KMS-11 (cell line): Measurements from ENCODE around the gene KLHDC8B.

Experiments used
- H2AFZ ChIP-seq: fragments of 200-600 bp; sonication (generic); 2 replicates; pipeline ENCODE4 v1.6.1; 2016; ENCODE audit warnings: antibody characterized with exemption, mixed run types, low read depth
- H3K27ac ChIP-seq: fragments of 200-600 bp; sonication (generic); 2 replicates; pipeline ENCODE4 v1.6.1; 2016; ENCODE audit warnings: mild to moderate bottlenecking, mixed run types
- H3K27me3 ChIP-seq: fragments of 200-600 bp; sonication (generic); 2 replicates; pipeline ENCODE4 v1.6.1; 2017; ENCODE audit warnings: mild to moderate bottlenecking, low read depth, mixed run types, moderate library complexity; ENCODE audit not compliant: insufficient read depth
- H3K36me3 ChIP-seq: fragments of 200-600 bp; sonication (generic); 2 replicates; pipeline ENCODE4 v1.6.1; 2017; ENCODE audit warnings: mild to moderate bottlenecking, mixed run types; ENCODE audit not compliant: insufficient read depth
- H3K4me1 ChIP-seq: fragments of 200-600 bp; sonication (generic); 2 replicates; pipeline ENCODE4 v1.6.1; 2016; ENCODE audit warnings: mild to moderate bottlenecking, low read depth, mixed run types; ENCODE audit not compliant: poor library complexity, severe bottlenecking
- H3K4me2 ChIP-seq: fragments of 200-600 bp; sonication (generic); 2 replicates; pipeline ENCODE4 v1.7.0; 2016; ENCODE audit warnings: mild to moderate bottlenecking, mixed run types
- H3K4me3 ChIP-seq: fragments of 200-600 bp; sonication (generic); IDR thresholded peaks from 2 replicates; pipeline ENCODE4 v1.6.1; 2017; ENCODE audit warnings: low read depth, low read length, mixed read lengths; ENCODE audit not compliant: insufficient read depth
- H3K79me2 ChIP-seq: fragments of 200-600 bp; sonication (generic); 2 replicates; pipeline ENCODE4 v1.6.1; 2016; ENCODE audit warnings: low read depth, mixed run types; ENCODE audit not compliant: insufficient read depth
- H3K9ac ChIP-seq: fragments of 200-600 bp; sonication (generic); 2 replicates; pipeline ENCODE4 v1.6.1; 2016; ENCODE audit warnings: mild to moderate bottlenecking, mixed run types
- H4K20me1 ChIP-seq: fragments of 200-600 bp; sonication (generic); 2 replicates; pipeline ENCODE4 v1.6.1; 2016; ENCODE audit warnings: mild to moderate bottlenecking, mixed run types; ENCODE audit not compliant: insufficient read depth
- CTCF ChIP-seq: fragments of 200-600 bp; sonication (generic); conservative IDR thresholded peaks from 2 replicates; pipeline ENCODE4 v1.6.1; 2017; ENCODE audit warnings: low read depth, mild to moderate bottlenecking, antibody characterized with exemption, low read length, moderate library complexity, mixed read lengths

KLHDC8B gene

GRCh38 chr3:49123687-49124086 is 47.7 kb upstream of the KLHDC8B start:
- H3K4me2 ChIP-seq: no peak overlapping the region
- no peak overlapping the region for H2AFZ ChIP-seq
- no peak overlapping the region for H3K27ac ChIP-seq
- H3K4me3 ChIP-seq: no peak overlapping the region
- H4K20me1 ChIP-seq: no peaks in the 10 kb centered on the region
- H3K9ac ChIP-seq: no peak overlapping the region
- H3K4me1 ChIP-seq: peaks cover 4% of the 10 kb centered on the region
- H3K36me3 ChIP-seq: no peaks in the 10 kb centered on the region
- no peak for TF ChIP-seq CTCF
- H3K79me2 ChIP-seq: peaks cover 12% of the 10 kb centered on the region; the same call in 1 of the 2 replicates
- no peaks in the 10 kb centered on the region for H3K27me3 ChIP-seq

- Histone ChIP-seq H4K20me1 (no peaks in the 10 kb centered on the region), H3K36me3 (no peaks in the 10 kb centered on the region), H3K4me3 (no peak overlapping the region), H3K9ac (no peak overlapping the region), H2AFZ (no peak overlapping the region), H3K79me2 (peaks cover 10% of the 10 kb centered on the region; the same call in 1 of the 2 replicates), H3K4me2 (no peak overlapping the region), H3K27me3 (no peaks in the 10 kb centered on the region), H3K4me1 (peaks cover 4% of the 10 kb centered on the region), H3K27ac (no peak overlapping the region)
- TF ChIP-seq CTCF: no peak
Observed at GRCh38 chr3:49124203-49124602, 47.2 kb upstream of the KLHDC8B start.

- no peak overlapping the region for H3K27ac ChIP-seq
- no peaks in the 10 kb centered on the region for H4K20me1 ChIP-seq
- no peak overlapping the region for H3K4me3 ChIP-seq
- H3K9ac ChIP-seq: no peak overlapping the region
- no peak overlapping the region for H2AFZ ChIP-seq
- no peaks in the 10 kb centered on the region for H3K27me3 ChIP-seq
- no peak for TF ChIP-seq CTCF
- 0 out of 2 replicates have a peak, but pooled peaks cover under 1% of the 10 kb centered on the region for H3K79me2 ChIP-seq
- peaks cover 4% of the 10 kb centered on the region for H3K4me1 ChIP-seq
- no peak overlapping the region for H3K4me2 ChIP-seq
- no peaks in the 10 kb centered on the region for H3K36me3 ChIP-seq
Observed at GRCh38 chr3:49124991-49125670, 46.3 kb upstream of the KLHDC8B start.

- Histone ChIP-seq H3K4me2 (no peak overlapping the region), H4K20me1 (no peaks in the 10 kb centered on the region), H3K4me3 (no peak overlapping the region), H3K4me1 (no peaks in the 10 kb centered on the region), H3K27ac (no peak overlapping the region), H3K27me3 (no peaks in the 10 kb centered on the region), H3K36me3 (no peaks in the 10 kb centered on the region), H3K9ac (no peak overlapping the region), H2AFZ (no peak overlapping the region), H3K79me2 (no peaks in the 10 kb centered on the region)
- TF ChIP-seq CTCF: no peak
Observed at GRCh38 chr3:49131040-49131439, 40.4 kb upstream of the KLHDC8B start.
